Endothelial cell of umbilical vein (primary cell): ENCODE measurements around the gene ZNF664. TPM values are rescaled to one million over a fixed set of nuclear protein-coding genes. Genes with fewer than 3 reads are reported as not detected.

Experiments used
- BruUV-seq: library from RNA; stranded (reverse); fragments of 400-500 nt; replicated peaks from 2 replicates; lab custom pipeline; 2021; lab: Mats Ljungman, UMichigan
- CTCF ChIA-PET: fragments of 300-600, 350-600 bp; sonication (Branson Sonifier 250); formaldehyde crosslinking; loops from one replicate; lab custom pipeline; 2021; ENCODE audit warnings: antibody characterized with exemption, inconsistent platforms; lab: Charles Lee
- POLR2A ChIA-PET: fragments of 300-600, 350-600 bp; sonication (Branson Sonifier 250); formaldehyde crosslinking; loops from one replicate; lab custom pipeline; 2021; ENCODE audit warnings: antibody characterized with exemption, inconsistent platforms; lab: Charles Lee
- DNase-seq: peaks from one replicate; pipeline ENCODE4 v3.0.0-alpha.2; 2011; ENCODE audit warnings: low read depth, low spot score
- FAIRE-seq: peaks from 2 replicates; lab custom pipeline; 2011; peaks lifted over from hg19 to GRCh38; lab: Jason Lieb, UNC
- H2AFZ ChIP-seq: 2 replicates; pipeline ENCODE4 v1.6.0; 2012; ENCODE audit warnings: low read depth, low read length, control low read depth, inconsistent platforms
- H3K27ac ChIP-seq: 2 replicates; pipeline ENCODE4 v1.5.1; 2011; ENCODE audit warnings: low read depth, mild to moderate bottlenecking, control low read depth, low read length, moderate library complexity; ENCODE audit not compliant: insufficient read depth
- H3K27me3 ChIP-seq, 2 experiments: 2 replicates each; pipeline versions ENCODE4 v1.6.0 to v1.6.1; 2011; ENCODE audit warnings: low read length in 2 of 2, mixed read lengths in 1 of 2; ENCODE audit not compliant: control insufficient read depth in 2 of 2, insufficient read depth in 2 of 2
- H3K36me3 ChIP-seq, 2 experiments: 2 replicates in 1 of 2; 3 replicates in 1 of 2; pipeline ENCODE4 v1.5.1; 2011; ENCODE audit warnings: low read length in 2 of 2, mild to moderate bottlenecking in 1 of 2, moderate library complexity in 1 of 2; ENCODE audit not compliant: control insufficient read depth in 2 of 2, insufficient read depth in 2 of 2; ENCODE audit errors: extremely low read depth in 1 of 2
- H3K4me1 ChIP-seq: 3 replicates; pipeline ENCODE4 v1.5.1; 2011; ENCODE audit warnings: mild to moderate bottlenecking, low read length; ENCODE audit not compliant: control insufficient read depth, insufficient read depth; ENCODE audit errors: extremely low read depth
- H3K4me2 ChIP-seq: 2 replicates; pipeline ENCODE4 v1.6.1; 2011; ENCODE audit warnings: low read length, control low read depth, mixed read lengths; ENCODE audit not compliant: insufficient read depth
- H3K4me3 ChIP-seq, 3 experiments: fragments of 200-600 bp in 1 of 3; sonication (generic), shearing (Covaris generic) in 1 of 3; replicated peaks in 1 of 3; 2 replicates each; pipeline ENCODE4 v1.5.1; 2011 to 2016; ENCODE audit warnings: control low read depth in 3 of 3, low read length in 3 of 3, mild to moderate bottlenecking in 2 of 3, inconsistent platforms in 1 of 3, low read depth in 1 of 3, moderate library complexity in 1 of 3; ENCODE audit not compliant: insufficient read depth in 1 of 3
- H3K79me2 ChIP-seq: 2 replicates; pipeline ENCODE4 v1.6.0; 2012; ENCODE audit warnings: low read length, inconsistent platforms; ENCODE audit not compliant: control insufficient read depth, insufficient read depth
- H3K9ac ChIP-seq: replicated peaks from 2 replicates; pipeline ENCODE3; 2011; ENCODE audit warnings: low read length, control low read depth; ENCODE audit not compliant: insufficient read depth; ENCODE audit errors: extremely low read depth
- H3K9me1 ChIP-seq: replicated peaks from 3 replicates; pipeline ENCODE4 v1.6.0; 2011; ENCODE audit warnings: mild to moderate bottlenecking, low read length; ENCODE audit not compliant: control insufficient read depth, insufficient read depth; ENCODE audit errors: extremely low read depth
- H3K9me3 ChIP-seq: replicated peaks from 2 replicates; pipeline ENCODE4 v1.5.1; 2012; ENCODE audit warnings: low read length, inconsistent platforms; ENCODE audit not compliant: control insufficient read depth, insufficient read depth
- H4K20me1 ChIP-seq: replicated peaks from 2 replicates; pipeline ENCODE3; 2011; ENCODE audit warnings: mild to moderate bottlenecking, low read length; ENCODE audit not compliant: control insufficient read depth, insufficient read depth; ENCODE audit errors: extremely low read depth
- EZH2 ChIP-seq: IDR thresholded peaks from 2 replicates; pipeline ENCODE4 v1.6.1; 2012; ENCODE audit warnings: borderline replicate concordance, low read depth, mild to moderate bottlenecking, moderate library complexity, low read length, inconsistent platforms; ENCODE audit not compliant: severe bottlenecking
- GATA2 ChIP-seq: IDR thresholded peaks from 2 replicates; pipeline ENCODE4 v1.7.0; 2011; ENCODE audit warnings: low read depth, mild to moderate bottlenecking, moderate library complexity, mixed read lengths, low read length; ENCODE audit not compliant: insufficient read length, insufficient read depth
- JUN ChIP-seq: IDR thresholded peaks from 2 replicates; pipeline ENCODE4 v1.6.1; 2011; ENCODE audit warnings: borderline replicate concordance, low read depth; ENCODE audit not compliant: insufficient read length, insufficient read depth
- MAX ChIP-seq: IDR thresholded peaks from 2 replicates; pipeline ENCODE4 v1.6.1; 2011; ENCODE audit not compliant: insufficient read depth, insufficient read length
- POLR2A ChIP-seq: IDR thresholded peaks from 2 replicates; pipeline ENCODE4 v1.6.1; 2012; ENCODE audit warnings: low read depth, mild to moderate bottlenecking, control low read depth, low read length
- POLR2AphosphoS5 ChIP-seq: IDR thresholded peaks from 2 replicates; pipeline ENCODE4 v1.6.1; 2012; ENCODE audit warnings: low read depth, mild to moderate bottlenecking, control low read depth, low read length, moderate library complexity; ENCODE audit not compliant: insufficient read depth
- dilution Hi-C: fragments of 300-500 bp; cut with MboI; formaldehyde crosslinking; loops from one replicate; pipeline ENCODE4 v1.15.0; 2019; ENCODE audit warnings: low sequenced_read_pairs; ENCODE audit not compliant: extremely low pct_ligation_motif_present
- intact Hi-C: fragments of 100-400 bp; cut with micrococcal nuclease; formaldehyde crosslinking; loops from one replicate; pipeline ENCODE4 v1.10.0; 2022
- polyA plus RNA-seq, 4 experiments: library from polyadenylated mRNA; depleted of rRNA in 3 of 4; stranded (reverse) in 3 of 4; unstranded in 1 of 4; fragments of >200 nt; gene quantifications; 2 replicates each; pipeline versions ENCODE4 v1.2.1 to v1.2.3, GENCODE V29; 2011 to 2012; ENCODE audit warnings: missing spikeins in 1 of 4
- total RNA-seq: library from RNA; stranded (reverse); gene quantifications from 2 replicates; pipeline ENCODE4 v1.2.3, GENCODE V29; 2021

The ZNF664 gene
- total and polyA plus RNA-seq, 2 donors (not counting 3 experiments of a cell fraction or from before 2014, with no cell fraction given) = 29.8 to 71.3 TPM

- DNase-seq = no peak
- no peak overlapping the region for H3K9ac ChIP-seq
- no peaks in the 10 kb centered on the region for H3K9me3 ChIP-seq
- no peak for FAIRE-seq
- H3K4me3 ChIP-seq = no peak overlapping the region
- H3K27ac ChIP-seq = no peak overlapping the region
- no TSS peak for BruUV-seq
- POLR2A ChIA-PET = no interaction called here
- H3K4me2 ChIP-seq = no peak overlapping the region
- no peaks in the 10 kb centered on the region for H3K79me2 ChIP-seq
- intact Hi-C loops (no loop called here), dilution Hi-C loops (no loop called here)
- H3K9me1 ChIP-seq = no peaks in the 10 kb centered on the region
- CTCF ChIA-PET = interaction anchor here (1.4 kb wide), 1 partner anchor 44 kb away, joined by 3 read pairs; no protein-coding TSS in a partner anchor
- H2AFZ ChIP-seq = no peak overlapping the region
- no peaks in the 10 kb centered on the region for H3K36me3 ChIP-seq
- TF ChIP-seq POLR2AphosphoS5 (no peak), POLR2A (no peak), EZH2 (no peak), MAX (no peak), JUN (no peak), GATA2 (no peak)
- peaks cover 18% of the 10 kb centered on the region for H3K4me1 ChIP-seq
- peaks cover 2% of the 10 kb centered on the region for H4K20me1 ChIP-seq
- H3K27me3 ChIP-seq = no peaks in the 10 kb centered on the region
Observed at GRCh38 chr12:123948796-123949769, 23.9 kb upstream of the ZNF664 start.
